Measurements from ENCODE around the gene CSTB.

Gene CSTB

DNA sequence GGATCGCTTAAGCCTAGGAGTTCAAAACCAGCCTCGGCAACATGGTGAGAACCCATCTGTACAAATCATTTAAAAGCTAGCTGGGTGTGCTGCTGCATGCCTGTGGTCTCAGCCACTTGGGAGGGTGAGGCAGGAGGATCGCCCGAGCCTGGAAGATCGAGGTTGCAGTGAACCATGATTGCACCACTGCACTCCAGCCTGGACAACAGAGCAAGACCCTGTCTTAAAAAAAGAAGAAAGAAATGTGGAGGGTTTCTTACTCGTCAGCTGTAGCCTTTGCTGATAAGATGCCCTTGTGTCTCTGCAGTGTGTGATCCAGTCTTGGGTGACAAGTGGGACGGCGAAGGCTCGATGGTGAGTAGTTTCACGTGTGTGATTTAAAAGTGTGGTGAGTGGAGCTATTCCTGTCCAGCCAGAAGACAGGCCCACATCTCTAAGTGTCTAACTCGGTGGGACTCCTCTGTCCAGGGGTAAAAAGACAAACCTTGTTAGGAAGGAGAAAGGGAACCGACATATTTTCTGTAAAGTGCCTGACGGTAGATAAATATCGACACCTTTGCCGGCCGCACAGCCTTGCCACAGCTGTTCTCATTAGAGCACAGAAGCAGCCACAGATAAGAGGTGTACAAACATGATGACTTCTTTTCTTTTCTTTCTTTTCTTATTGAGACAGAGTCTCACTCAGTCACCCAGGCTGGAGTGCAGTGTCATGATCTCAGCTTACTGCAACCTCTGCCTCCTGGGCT lies 30.2 kb downstream of the CSTB start:
- DNase-seq: no peak

DNA sequence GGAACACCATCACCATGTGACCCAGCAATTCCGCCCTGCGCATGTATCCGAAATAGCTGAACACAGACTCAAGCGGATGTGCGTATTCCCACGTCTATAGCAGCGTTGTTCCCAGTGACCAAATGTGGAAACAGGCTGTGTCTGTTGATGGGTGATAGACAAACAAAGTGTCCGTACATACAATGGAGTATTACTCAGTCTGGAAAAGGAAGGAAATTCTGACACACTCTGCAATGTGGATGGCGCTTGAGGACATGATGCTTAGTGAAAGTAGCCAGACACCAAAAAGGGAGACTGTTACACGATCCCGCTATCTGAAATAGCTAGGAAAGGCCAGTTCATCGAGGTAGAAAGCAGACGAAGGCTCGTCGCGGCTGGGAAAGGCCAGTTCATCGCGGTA lies 31.4 kb downstream of the CSTB start:
- no peak for DNase-seq

DNA sequence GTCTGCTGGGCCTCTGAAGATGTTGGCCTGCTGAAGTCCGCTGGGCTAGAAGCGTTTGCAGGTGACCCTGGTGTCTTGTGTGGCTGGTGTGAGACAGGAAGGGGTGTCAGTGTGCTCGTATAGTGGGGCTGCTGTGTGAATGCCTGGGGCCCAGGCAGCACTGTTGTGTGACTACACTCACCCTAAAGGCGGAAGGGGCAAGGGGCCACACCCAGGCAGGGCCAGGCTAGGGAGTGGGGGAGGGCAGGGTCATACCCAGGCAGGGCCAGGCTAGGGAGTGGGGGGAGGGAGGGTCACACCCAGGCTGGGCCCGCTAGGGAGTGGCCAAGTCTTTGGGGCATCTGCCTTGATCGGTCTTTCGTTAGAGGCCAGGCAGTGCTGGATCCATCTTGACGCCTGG lies 32.2 kb downstream of the CSTB start:
- no peak for DNase-seq

DNA sequence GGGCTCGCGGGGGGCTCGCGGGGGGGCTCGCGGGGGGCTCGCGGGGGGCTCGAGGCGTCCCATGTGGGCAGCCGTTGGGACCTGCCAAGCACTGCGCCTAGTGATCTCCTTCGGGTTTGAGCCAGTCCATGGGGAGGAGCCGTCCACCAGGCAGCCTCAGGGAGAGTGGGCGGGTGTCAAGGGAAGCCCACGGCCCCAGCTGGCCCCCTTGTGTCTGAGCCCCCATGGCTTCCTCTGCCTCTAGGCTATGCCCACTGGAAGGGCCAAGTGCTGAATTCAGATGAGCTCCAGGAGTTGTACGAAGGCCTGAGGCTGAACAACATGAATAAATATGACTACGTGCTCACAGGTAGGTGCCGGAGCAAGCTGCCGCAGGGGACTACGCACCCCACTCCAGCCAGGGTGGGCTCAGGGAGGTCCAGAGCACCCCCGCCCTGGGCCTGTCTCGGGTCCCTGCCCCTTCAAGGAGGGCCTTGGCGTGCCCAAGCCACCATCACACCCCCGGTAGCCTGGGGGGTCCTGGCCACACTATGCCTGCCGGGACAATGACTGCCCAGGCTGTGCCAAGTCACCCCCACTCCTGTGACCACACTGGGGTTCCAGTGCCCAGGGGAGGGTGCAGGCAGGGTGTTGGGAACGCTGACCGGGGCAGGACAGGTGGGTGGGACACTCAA lies 34.5 kb downstream of the CSTB start:
- DNase-seq: no peak

DNA sequence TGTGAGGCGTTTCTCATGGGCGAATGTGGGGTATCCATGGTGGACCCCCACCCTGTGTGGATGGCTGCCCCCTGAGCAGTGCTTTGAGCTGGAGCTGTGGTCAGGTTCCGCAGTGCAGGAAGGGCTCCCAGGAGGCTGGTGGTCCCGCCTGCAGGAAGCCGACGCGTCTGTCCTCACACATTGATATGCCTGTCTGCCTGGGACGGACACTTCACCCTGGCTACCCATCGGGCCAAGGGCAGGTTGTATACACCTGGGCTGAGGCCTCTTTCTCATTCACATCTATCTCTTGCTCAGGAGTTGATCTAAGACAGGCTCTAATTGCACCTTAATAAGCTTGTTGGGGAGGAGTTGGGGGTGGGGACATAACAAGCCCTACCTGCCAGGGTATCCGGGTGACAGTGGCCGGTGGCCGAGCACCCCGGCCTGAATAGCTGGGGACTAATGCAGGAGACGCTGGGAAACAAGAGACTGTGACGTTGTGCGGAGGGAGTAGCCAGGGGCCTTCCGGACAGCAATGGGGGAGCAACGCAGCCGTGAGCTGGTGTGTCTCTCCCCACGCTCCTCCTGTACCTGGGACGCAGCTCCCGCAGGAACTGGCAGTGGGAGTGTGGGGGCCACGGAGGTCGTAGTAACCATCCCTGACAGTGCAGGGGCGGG lies 35.5 kb downstream of the CSTB start:
- no peak for DNase-seq

DNA sequence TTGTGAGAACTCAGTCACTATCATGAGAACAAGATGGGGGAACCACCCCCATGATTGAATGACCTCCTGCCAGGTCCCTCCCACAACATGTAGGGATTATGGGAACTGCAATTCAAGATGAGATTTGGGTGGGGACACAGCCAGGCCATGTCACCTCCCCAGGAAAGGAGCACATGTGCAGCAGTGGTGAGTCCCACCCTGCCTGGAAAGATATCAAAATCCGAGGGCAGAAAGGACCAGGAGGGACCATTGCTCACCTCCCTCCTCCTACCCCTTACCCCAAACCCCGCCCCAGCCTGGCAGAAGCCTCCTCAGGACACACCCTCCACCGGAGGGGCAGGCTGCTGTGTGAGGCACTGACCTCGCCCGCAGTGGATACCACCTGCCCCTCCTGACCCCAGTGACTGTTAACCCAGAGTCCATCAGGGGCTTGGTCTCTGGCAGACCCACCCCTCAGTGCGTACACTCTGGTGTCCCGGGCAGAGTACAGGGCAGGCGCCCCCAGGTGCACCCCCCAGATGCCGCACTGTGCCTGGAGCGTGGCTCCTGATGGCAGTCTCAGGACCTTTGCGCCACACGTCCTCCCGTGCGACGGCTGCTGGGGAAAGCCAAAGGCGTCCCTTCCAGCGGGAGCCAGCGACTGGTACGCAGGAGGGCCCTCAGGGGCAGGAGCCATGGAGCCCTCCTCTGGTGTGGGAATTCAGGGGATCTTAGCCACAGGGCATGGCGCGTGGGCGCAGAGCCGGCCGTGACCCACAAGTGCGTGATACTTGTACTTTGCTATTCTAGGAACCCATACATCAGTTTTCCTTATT lies 36.3 kb downstream of the CSTB start:
- no peak for DNase-seq

DNA sequence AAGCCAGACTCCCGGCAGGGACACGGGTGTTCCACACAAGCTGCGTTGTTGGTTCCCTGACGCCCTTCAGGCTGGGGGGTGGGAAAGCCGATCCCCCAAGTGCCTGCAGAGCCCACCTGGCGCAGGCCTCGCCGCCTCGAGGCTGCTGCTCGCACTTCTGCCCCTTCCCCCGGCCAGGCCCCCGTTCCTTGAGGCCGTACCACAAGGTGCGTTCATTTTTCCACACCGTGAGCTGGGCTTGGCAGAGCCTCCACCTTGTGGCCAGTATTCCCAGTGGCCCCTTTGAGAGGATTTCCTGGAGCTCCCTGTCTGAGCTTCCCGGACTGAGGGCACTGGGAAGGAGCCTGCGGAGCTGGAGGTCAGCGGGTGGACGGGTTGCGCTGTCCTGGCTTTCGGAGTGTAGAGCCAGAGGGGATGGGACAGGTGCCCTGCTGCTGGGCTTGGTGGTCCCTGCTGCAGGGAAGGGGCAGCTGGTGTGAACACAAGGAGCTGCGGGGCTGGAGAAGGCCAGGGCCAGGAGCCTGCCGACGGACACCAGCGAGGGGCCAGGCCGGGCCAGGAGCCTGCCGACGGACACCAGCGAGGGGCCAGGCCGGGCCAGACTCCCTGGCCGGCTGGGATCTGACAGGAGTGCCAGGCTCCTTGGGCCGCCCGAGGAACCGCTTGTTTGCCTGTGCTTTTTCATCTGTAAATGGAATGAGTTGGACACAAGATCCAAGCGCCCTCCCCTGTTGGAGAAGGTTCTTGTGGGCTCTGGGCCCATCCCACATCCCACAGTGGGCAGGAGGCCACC lies 38.8 kb downstream of the CSTB start:
- no peak for DNase-seq

DNA sequence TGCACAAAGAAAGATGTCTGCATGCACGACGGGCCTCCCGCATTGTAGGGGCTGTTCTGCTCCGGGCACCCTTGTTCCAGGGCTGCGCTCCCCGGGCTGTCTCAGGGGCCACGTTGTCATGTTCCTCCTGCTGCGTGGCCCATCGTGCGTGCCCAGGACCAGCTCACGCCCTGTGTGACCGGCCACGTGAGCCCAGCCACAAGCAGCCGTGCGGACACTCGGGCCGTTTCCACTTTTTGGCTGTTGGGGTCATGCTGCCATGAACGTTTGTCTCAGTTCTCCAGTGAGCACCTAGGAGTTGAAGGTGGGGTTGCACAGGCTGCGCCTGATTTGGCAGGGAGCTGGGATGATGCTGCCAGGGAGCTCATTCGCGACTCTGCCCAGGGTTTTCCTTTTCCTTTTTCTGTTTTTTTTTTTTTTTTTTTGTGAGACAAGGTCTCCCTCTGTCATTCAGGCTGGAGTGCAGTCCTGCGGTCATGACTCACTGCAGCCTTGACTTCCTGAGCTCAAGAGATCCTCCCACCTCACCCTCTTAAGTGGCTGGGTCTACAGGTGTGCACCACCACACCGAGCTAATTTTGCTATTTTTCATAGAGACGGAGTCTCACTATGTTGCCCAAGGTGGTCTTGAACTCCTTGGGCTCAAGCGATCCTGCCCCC lies 39.8 kb downstream of the CSTB start:
- no peak for DNase-seq

DNA sequence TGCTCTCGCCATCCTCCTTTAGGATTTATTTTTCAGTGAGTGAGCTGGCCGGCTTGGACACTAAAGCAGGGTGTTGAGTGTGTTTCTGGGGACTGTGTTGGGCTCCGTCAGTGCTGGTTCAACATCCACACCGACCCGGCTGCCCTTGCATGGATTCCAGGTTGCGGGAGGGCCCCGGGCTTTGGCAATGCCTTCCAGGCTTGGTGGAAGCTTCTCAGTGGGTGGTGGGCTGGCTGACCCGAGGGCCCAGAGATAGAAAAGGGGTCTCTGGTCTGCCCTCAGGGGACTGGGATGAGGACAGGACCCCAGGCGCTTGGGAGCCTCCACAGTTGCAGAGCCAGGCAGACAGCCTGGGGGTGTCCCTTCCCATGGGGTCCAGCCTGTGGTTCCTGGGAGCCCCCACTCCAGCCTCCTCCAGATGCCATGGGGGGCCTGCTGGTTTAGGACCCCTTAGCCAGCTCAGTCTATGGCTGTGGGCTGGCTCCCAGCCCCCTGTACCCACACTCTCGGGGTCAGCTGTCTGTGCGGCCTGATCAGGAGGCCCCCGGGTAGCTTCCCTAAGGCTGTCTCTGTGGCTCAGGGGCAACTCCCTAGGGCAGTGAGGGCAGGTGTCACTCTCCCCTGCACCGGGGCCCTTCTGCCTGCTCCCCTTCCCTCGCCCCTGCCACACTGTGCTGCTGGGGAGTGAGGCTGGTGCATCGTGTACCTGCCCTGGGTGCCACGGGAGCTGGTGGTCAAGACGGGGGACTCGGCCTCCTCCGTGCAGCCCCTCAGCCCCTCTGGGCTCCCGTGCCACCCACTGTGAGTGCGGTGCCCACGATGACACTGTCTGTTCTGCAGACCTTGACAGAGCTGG lies 40.6 kb downstream of the CSTB start:
- no peak for DNase-seq

DNA sequence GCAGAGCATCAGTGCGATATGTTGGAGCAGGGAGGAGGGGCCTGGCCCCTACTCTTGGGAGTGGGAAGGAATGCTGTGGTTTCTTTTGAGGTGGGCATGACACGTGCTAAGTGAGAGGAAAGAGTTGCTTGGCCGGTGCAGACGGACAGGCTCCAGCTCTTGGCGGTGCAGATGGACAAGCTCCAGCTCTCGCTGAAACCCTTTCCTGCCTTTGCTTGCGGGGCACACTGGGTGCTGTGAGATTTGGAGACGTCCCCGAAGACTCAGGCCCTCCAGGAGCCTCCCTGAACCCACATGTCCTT lies 41.2 kb downstream of the CSTB start:
- no peak for DNase-seq

DNA sequence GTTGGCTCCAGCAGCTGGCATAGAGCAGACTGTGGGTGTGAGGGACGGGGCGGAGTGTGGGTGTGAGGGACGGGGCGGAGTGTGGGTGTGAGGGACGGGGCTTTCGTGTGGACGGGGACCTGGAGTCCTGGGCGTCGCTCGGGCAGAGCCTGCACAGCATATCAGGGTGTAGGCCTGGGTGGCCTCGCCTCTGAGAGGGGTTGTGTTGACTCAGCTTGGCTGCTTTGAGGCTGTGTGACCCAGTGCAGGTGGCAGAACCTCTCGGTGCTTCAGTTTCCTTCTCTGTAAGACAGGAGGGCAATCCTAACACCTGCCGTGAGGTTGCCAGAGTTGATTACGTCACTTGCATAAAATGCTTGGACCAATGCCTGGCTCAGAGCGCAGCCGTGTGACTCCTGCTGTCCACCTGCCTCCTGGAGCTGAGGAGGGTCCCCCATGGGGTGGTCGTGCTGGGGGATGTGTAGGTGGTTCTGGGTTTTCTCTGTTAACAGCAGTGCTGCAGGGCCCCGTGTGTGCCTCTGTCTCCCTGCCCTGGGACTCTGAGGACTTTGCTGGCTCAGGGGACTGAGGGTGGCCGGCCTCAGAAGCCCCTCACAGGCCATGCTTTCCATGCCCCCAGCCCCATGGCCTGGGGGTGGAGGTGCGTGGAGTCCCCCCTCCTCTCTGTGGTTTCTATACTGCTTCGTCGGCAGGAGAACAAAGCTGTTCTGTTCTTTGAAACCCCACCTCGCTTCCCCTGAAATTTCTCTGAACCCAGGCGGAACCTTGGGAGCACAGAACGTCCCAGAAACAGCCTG lies 41.8 kb downstream of the CSTB start:
- DNase-seq: peak; percentile 48

DNA sequence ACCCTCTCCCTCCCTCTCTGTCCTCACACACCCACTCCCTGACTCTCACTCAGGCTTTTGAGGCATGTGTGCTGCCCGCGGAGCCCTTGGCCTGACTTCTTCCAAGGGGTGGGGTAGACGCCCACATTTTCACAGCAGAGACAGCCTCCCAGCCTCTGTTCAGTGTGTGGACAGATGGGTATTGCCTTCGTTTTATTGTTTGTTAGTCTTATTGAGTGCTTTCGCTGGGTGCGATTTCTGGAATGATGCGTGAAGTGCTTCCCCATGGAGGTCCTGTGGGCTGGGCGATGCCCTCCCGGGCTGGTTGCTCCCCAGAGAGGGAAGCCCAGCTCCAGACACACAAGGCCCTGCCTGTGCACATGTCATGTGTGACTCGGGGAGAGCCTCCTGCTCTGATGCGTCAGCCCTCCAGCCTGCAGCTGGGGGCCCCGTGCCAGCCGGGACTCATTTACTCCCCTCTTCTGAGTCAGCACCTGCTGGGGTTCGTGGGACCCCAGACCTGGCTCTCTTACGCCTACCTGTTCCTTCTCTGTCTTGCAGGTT lies 42.5 kb downstream of the CSTB start:
- DNase-seq: peak; percentile 39

DNA sequence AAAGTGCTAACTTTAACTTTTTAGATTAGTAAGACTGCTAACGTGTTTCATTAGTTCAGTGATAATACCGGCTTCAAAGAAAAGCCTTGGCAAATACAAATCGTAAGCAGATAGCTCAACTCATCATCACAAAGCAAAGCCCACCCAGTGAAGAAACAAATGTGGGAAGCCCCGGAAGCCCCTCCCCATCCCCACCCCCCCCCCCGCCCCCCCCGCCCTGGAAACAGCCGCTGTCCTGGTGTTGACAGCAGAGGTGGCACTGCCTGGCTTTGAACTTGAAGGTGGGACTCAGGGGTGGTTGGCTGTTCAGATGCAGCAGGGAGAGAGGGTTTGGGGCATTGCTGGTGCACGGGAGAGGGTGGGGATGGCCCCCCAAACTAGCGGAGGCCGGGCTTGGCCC lies 43.0 kb downstream of the CSTB start:
- DNase-seq: no peak

DNA sequence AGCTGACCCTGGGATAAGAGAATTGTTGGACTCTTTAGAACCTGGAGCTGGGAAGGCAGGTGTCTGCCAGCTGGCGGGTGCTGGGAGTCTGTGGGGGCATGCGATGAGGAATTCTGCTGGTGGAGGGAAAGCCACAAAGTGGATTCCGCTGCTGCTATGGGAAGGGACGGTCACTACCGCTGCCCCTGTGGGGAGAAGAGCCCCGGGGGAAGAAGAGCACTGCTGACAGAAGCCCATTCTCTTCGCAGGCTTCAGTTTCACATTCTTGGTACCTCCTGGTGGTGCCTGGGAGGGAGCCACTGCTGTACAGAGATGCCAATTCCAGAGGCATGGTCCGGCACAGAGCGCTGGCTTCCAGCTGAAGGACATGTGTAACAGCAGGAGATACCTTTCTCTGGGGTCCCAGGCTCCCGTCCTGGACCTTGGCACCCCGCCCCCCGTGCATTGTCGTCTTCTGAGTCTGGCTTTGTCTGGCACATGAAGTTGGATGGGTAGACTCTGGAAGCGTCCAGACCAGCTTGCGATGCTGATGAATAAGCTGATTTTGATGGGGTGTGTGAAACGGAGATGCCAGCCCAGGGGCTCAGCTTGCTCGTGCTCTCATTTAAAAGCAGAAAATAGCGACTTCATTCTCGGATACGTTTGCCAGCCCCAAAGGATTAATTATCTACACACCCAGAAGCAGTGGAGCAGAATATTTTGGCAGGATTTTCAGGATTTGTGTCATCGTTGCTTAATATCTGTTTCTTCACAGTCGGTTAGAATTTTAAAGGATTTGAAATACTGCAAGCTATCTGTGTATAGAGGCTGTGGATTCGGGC lies 44.0 kb downstream of the CSTB start:
- no peak for DNase-seq

DNA sequence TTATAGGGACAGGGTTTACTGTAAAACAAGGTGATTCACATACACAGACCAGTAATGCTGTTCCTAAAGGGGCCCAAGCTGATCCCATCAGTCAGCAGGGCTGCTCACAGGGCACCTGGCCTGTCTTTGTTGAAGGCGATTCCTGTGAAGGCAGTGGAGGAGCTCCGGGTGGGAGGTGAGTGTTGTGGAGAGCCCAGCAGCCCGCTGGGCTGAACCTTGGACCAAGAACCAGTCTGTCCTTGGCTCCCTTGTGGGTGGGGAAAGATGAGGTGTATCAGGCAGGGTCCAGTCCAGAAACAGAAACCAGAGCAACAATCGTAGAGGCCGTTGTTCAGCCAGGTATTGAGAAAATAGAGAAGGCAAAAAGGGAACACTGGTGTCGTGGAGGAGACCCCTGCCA lies 44.6 kb downstream of the CSTB start:
- DNase-seq: no peak

DNA sequence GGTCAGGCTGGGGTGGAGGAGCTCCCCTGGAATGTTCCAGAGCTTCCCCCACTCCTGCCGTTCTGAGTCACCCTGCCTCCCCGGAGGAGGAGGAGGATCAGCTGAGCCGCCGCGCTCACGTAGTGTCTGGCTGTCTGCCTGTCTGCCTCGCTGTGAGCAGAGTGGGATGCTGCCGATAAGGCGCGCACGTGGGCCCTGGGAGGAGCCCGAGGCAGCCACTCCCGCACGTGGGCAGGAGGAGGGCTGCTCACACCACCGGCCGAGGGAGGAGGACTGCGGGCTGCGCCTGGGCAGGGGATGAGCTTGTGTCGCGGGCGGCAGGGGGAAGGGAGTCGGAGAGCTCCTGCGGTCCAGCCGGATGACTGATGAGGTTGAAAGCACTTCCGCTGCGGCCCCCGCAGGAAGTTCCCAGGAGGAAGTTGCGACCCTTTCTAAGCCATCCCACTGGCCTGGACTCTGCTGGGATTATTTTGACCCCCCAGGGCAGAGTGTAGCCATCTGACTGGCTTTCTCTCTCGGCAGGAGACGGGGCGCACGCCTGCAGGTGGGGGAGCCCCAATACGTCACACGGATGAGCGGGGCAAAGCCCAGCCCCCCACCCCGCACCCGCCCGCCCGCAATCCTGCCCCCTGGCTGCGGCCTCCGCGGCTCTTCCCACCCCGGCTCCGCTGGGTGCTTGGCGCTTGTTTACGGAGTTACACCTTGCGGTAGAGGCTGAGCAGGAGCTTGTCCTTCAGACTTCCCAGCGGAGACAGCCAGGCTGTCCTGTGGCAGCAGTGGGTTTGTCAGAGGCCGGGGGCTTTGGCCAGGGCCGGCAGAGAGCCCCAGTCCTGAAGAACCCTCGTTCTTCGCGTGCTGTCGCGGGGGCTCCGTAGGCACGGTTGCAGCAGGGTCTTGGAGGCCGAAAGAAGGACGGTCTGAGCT lies 47.4 kb downstream of the CSTB start:
- peak; percentile 87 for DNase-seq

DNA sequence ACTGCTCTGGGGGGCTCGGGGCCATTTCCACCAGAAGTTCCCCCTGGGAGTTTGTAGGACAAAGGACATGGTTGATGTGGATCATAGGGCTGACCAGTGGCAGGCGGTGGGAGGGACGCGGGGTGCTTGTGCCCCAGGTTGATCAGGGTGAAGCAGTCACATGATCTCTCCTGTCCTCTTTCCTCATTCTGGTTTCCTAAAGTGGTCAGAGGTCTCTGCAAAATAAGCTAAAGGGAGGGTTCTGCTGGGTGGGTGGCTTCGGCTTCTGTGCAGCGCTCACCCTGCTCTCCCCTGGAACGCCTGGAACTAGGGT lies 48.0 kb downstream of the CSTB start:
- DNase-seq: no peak

DNA sequence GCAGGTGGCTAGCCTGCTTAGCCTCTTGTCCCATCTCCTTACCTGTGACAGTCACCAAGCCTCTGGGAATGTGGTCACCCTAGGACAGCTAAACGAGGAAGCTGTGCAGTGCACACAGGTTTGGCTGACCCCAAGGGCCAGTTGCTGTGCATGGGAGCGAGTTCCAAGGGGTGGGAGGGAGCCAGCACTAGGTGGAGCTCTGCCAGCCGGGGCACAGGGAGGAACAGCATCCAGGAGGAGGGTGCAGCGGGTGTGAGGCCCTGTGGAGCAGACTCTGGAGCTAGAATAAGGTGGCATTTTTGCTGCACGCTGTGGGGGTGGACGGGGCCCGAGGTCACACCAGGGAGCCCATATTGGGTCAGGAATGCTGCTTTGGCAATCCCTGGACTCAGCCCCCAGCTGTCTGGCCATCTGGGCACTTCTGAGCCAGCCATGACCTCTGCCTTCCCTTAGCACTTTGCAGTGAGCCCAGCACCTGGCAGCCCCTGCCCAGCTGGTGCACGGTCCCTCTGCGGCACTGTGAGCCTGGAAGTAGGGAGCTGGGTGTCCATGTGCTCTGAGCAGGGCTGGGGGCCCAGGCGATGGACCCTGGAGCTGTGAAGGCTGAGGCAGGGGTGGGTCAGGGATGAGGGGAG lies 48.5 kb downstream of the CSTB start:
- no peak for DNase-seq

Measured in activated CD4-positive, alpha-beta T cell treated with anti-CD3 and anti-CD28 coated beads for 48 hours (primary cell).